Measurements from ENCODE around the gene FOXO3. TPM values are rescaled to one million over a fixed set of nuclear protein-coding genes. Genes with fewer than 3 reads are reported as not detected.

FOXO3 gene
- total and polyA plus RNA-seq, 2 donors (not counting 3 experiments of a cell fraction or from before 2014, with no cell fraction given): 14.4 to 16.9 TPM

- ChIA-PET CTCF (no interaction called here), POLR2A (no interaction called here)
- no peaks in the 10 kb centered on the region for H3K36me3 ChIP-seq (ENCODE audit: control insufficient read depth in 2 of 2, extremely low read depth in 1 of 2, insufficient read depth in 2 of 2, low read length in 2 of 2)
- no peak overlapping the region for H3K27ac ChIP-seq (ENCODE audit: insufficient read depth, low read depth, low read length)
- no peak for TF ChIP-seq EZH2 (IDR thresholded peaks at IDR 0.05; ENCODE audit: borderline replicate concordance, low read depth, low read length, severe bottlenecking)
- dilution Hi-C loops (cut with MboI; ENCODE audit: extremely low pct_ligation_motif_present, low sequenced_read_pairs) (no loop called here), intact Hi-C loops (cut with micrococcal nuclease) (no loop called here)
- H3K4me2 ChIP-seq (ENCODE audit: insufficient read depth, low read length): no peak overlapping the region
- FAIRE-seq (no peak), DNase-seq (ENCODE audit: low read depth, low spot score) (no peak)
- no peaks in the 10 kb centered on the region for H3K9me3 ChIP-seq (replicated peaks; ENCODE audit: control insufficient read depth, insufficient read depth, low read length)
- H3K4me3 ChIP-seq (replicated peaks in 1 of 3; ENCODE audit: insufficient read depth in 1 of 3, low read depth in 1 of 3, low read length in 3 of 3): no peak overlapping the region
- H3K9ac ChIP-seq (replicated peaks; ENCODE audit: extremely low read depth, insufficient read depth, low read length): no peak overlapping the region
- H4K20me1 ChIP-seq (replicated peaks; ENCODE audit: control insufficient read depth, extremely low read depth, insufficient read depth, low read length): no peaks in the 10 kb centered on the region
- no peaks in the 10 kb centered on the region for H3K9me1 ChIP-seq (replicated peaks; ENCODE audit: control insufficient read depth, extremely low read depth, insufficient read depth, low read length)
- no peaks in the 10 kb centered on the region for H3K79me2 ChIP-seq (ENCODE audit: control insufficient read depth, insufficient read depth, low read length)
- no peaks in the 10 kb centered on the region for H3K27me3 ChIP-seq (ENCODE audit: control insufficient read depth in 2 of 2, insufficient read depth in 2 of 2, low read length in 2 of 2)
- no TSS peak for BruUV-seq (replicated peaks)
- H2AFZ ChIP-seq (ENCODE audit: low read depth, low read length): no peak overlapping the region
- no peaks in the 10 kb centered on the region for H3K4me1 ChIP-seq (ENCODE audit: control insufficient read depth, extremely low read depth, insufficient read depth, low read length)
These were observed 66.1 kb downstream of the FOXO3 start for GRCh38 chr6:108626777-108627176.

GRCh38 chr6:108627692-108628550 is 67.2 kb downstream of the FOXO3 start:
- H3K27me3 ChIP-seq (ENCODE audit: control insufficient read depth in 2 of 2, insufficient read depth in 2 of 2, low read length in 2 of 2): no peaks in the 10 kb centered on the region
- ChIA-PET POLR2A (no interaction called here), CTCF (interaction anchor here (1.2 to 1.3 kb wide), 2 partner anchors 8 to 21 kb away, joined by 3 to 4 read pairs; no protein-coding TSS in a partner anchor)
- no peaks in the 10 kb centered on the region for H3K36me3 ChIP-seq (ENCODE audit: control insufficient read depth in 2 of 2, extremely low read depth in 1 of 2, insufficient read depth in 2 of 2, low read length in 2 of 2)
- no peaks in the 10 kb centered on the region for H3K9me3 ChIP-seq (replicated peaks; ENCODE audit: control insufficient read depth, insufficient read depth, low read length)
- H3K4me1 ChIP-seq (ENCODE audit: control insufficient read depth, extremely low read depth, insufficient read depth, low read length): peaks cover 3% of the 10 kb centered on the region
- H3K4me2 ChIP-seq (ENCODE audit: insufficient read depth, low read length): no peak overlapping the region
- no peak for FAIRE-seq
- H3K27ac ChIP-seq (ENCODE audit: insufficient read depth, low read depth, low read length): no peak overlapping the region
- no peak overlapping the region for H2AFZ ChIP-seq (ENCODE audit: low read depth, low read length)
- no peak overlapping the region for H3K4me3 ChIP-seq (replicated peaks in 1 of 3; ENCODE audit: insufficient read depth in 1 of 3, low read depth in 1 of 3, low read length in 3 of 3)
- no peaks in the 10 kb centered on the region for H4K20me1 ChIP-seq (replicated peaks; ENCODE audit: control insufficient read depth, extremely low read depth, insufficient read depth, low read length)
- no peak overlapping the region for H3K9ac ChIP-seq (replicated peaks; ENCODE audit: extremely low read depth, insufficient read depth, low read length)
- H3K79me2 ChIP-seq (ENCODE audit: control insufficient read depth, insufficient read depth, low read length): no peaks in the 10 kb centered on the region
- intact Hi-C loops (cut with micrococcal nuclease) (loop anchor here (2.0 kb wide), 1 partner anchor 17 kb away; no protein-coding TSS in a partner anchor), dilution Hi-C loops (cut with MboI; ENCODE audit: extremely low pct_ligation_motif_present, low sequenced_read_pairs) (no loop called here)
- no peak for DNase-seq (ENCODE audit: low read depth, low spot score)
- TF ChIP-seq EZH2 (IDR thresholded peaks at IDR 0.05; ENCODE audit: borderline replicate concordance, low read depth, low read length, severe bottlenecking) (no peak), MYC (IDR thresholded peaks at IDR 0.05; ENCODE audit: low read depth, low read length) (no peak), JUN (IDR thresholded peaks at IDR 0.05; ENCODE audit: borderline replicate concordance, insufficient read depth, insufficient read length, low read depth) (no peak), FOS (IDR thresholded peaks at IDR 0.05; ENCODE audit: borderline replicate concordance, insufficient read depth, low read length) (no peak), CTCF (IDR thresholded peaks at IDR 0.05; ENCODE audit: extremely low read depth in 1 of 2, insufficient read depth in 1 of 2, low read depth in 1 of 2, low read length in 2 of 2) (no peak), POLR2A (IDR thresholded peaks at IDR 0.05; ENCODE audit: low read depth, low read length) (no peak), GATA2 (IDR thresholded peaks at IDR 0.05; ENCODE audit: insufficient read depth, insufficient read length, low read depth, low read length) (no peak), POLR2AphosphoS5 (IDR thresholded peaks at IDR 0.05; ENCODE audit: insufficient read depth, low read depth, low read length) (no peak)
- TF ChIP-seq, protein P1, sequence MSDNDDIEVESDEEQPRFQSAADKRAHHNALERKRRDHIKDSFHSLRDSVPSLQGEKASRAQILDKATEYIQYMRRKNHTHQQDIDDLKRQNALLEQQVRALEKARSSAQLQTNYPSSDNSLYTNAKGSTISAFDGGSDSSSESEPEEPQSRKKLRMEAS (IDR thresholded peaks at IDR 0.05; ENCODE audit: insufficient read depth, insufficient read length): no peak
- H3K9me1 ChIP-seq (replicated peaks; ENCODE audit: control insufficient read depth, extremely low read depth, insufficient read depth, low read length): no peaks in the 10 kb centered on the region
- BruUV-seq (replicated peaks): no TSS peak
